GM15510 (cell line): ENCODE data around the gene MALT1.

Experiments used
- POLR2A ChIP-seq: IDR thresholded peaks from 3 replicates; pipeline ENCODE4 v1.6.1; 2011; ENCODE audit warnings: borderline replicate concordance; ENCODE audit not compliant: insufficient read length; ENCODE audit errors: extremely low read depth

Gene MALT1

DNA sequence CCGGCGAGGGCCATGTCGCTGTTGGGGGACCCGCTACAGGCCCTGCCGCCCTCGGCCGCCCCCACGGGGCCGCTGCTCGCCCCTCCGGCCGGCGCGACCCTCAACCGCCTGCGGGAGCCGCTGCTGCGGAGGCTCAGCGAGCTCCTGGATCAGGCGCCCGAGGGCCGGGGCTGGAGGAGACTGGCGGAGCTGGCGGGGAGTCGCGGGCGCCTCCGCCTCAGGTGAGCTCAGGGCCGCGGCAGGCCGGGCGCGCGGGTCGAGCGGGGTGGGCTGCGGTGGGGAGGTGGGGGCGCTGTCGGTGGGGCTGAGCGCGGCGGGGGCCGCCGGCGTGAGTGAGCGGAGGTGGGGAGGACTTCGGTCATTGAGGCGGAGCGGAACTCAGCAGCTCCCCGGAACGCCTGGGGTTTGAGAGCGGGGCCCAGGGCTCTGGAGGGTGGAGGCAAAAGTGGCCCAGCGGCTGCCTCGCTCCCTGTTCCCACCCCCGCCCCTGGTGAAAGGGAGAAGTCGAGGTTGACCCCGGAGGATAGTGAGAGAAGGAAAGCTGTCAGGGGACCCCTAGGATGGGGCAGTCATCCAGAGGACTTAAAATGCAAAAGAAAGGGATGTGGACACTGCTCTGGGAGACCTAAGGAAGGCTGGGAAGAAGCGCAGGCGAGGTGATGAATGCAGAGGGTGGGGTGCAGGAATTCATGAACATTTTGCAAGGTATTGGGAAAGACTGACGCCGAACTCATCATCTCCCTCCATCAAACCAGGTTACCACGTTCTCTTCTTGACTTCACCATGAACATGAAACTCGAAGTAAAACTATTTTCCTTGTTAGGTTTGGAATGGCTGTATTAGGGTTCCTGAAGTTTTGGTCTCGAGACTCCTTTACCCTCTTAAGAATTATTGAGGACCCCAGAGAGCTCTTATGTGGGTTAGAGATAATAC lies 633 bp downstream of the MALT1 start:
- TF ChIP-seq POLR2A: no peak

DNA sequence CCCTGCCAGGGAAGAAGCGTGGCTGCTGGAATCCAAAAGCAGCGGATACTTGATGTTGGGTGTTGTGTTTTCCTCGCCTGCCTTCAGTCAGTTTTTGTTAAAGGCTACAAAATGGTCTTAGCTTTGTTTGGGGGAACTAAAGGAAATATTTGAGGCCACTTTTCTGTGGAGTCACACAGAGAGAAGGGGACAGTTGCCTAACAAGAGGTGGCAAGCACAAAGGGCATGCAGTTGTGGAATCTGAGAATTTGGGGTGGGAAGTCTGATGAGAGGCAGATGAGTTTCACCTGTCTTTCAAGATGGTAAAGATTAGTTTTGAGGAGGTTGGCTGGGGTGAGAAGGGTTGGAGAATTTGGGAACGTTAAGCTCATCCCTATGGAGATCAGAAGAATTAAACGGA lies 2.9 kb downstream of the MALT1 start:
- no peak for TF ChIP-seq POLR2A

DNA sequence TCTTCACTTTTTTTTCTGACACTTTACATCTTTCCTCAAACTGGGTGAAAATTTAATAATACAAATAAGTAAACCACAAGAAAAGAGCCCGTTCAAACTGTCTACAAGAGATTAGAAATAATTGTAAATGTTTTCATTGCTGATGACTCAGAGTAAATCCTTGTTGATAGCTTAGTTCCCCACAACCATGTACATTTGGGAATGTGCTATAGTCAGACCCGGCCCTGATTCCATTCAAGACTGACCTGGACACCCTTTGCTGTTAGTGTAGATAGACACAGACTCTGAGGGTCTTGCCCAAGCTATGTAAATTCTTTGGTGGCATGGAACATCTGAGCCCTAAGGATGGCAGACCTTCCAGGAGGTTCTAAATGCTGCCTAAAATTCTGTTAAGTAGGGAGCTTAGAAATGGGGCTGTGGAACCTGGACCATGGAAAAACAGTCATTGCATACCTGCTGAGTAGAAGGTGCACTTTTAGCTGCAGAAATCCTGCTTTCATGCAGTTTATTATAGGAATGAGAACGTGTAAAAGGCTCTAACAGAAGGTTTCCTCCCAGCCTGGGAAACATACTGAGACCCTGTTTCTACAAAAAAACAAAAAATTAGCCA lies 3.7 kb downstream of the MALT1 start:
- no peak for TF ChIP-seq POLR2A

DNA sequence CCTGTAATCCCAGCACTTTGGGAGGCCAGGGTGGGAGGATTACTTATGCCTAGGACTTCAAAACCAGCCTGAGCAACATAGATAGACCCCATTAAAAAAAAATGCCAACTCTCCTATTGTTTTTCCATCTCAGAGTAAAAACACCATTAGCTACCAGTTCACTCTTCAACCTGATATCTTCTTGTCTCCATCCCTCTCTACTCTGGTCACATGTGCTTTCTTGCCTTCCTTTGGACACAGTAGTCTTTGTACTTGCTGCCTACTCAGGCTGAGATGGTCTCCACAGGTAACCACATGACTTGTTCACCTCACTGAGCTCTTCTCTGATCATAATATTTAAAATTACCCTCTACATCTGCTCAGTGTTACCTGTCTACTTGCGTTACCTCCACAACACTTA lies 5.0 kb downstream of the MALT1 start:
- no peak for TF ChIP-seq POLR2A

DNA sequence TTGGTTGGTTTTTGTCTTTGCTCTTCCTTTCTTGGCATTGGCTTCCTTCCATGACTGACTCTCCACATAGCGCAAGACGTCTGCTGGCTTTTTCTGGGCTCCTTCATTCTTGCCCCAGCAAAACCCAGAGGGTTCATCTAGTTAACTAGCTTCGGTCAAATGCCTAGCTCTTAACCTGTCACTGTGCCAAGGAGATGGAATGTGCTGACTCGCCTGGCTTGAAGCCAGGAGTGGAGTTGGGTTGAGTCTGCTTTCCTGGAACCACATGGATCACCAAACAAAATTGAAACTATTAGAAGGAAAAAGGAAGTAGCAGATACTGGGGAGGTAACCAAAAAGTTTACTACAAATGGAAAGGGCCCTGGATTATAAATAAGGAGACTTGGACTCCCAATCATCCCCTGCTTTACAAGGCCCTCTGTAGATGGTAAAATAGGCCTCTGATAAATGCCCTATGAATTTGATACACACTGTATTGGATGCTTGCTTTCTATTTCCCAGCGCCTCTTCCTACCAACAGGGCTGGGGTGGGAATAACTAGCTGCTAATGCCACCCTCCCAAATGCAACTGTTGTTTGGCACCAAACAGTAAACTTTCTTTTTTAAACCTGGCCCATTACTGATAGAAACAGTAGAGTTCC lies 11.3 kb downstream of the MALT1 start:
- no peak for TF ChIP-seq POLR2A

DNA sequence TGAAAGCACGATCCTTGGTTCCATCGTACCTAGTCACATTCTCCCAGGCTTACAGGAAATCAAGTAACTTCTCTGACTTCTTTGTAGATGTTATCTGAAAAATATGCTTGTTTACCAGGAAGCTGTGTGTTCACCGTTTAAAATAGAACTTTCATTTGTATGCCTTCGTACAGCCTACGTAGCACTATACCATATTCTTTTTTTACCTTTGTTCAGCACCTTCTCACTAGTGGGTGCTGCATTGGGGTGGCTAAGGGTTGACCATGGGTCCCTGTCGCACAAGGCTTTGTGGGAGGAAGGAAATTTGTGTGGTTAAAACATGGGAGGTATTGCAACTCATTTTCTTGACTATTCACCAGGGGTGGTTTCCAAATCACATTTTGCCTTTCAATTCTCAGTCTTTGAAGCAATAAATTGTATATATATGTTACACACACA lies 16.6 kb downstream of the MALT1 start:
- no peak for TF ChIP-seq POLR2A

DNA sequence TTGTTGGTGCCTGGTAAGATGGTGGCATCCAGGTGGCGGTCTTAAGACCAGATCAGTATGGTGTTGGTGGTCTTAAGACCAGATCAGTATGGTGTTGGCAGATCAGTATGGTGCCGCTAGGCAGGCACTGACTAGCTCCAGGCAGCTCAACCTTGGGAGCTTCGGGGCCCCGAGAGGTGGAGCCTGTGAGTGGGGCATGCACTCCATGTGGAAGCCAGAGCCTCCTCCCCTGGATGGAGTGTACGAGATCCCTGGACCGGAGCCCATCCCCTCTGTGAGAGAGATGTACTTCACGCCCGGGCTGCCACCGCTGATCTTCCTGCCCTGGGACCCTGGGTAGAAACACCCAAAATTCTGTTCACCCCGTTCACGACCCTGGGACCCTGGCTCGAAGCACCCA lies 19.0 kb downstream of the MALT1 start:
- TF ChIP-seq POLR2A: no peak

DNA sequence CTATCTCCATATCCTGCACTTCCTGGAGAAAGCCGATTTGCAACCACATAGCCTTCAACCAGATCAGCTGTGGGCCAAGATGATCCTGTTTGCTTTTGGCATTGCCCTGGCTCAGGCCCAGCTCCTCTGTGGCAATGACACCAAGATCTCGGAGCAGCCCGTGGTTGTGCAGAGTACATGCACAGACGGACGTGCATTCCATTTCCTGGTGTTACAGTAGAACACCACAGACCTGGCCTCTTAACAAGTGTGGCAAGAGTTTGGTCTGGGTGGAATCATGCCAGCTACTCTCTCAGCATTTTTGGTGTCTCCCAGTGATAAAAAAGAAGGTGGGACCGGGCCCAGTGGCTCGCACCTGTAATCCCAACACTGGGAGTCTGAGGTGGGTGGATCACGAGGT lies 20.0 kb downstream of the MALT1 start:
- TF ChIP-seq POLR2A: no peak

DNA sequence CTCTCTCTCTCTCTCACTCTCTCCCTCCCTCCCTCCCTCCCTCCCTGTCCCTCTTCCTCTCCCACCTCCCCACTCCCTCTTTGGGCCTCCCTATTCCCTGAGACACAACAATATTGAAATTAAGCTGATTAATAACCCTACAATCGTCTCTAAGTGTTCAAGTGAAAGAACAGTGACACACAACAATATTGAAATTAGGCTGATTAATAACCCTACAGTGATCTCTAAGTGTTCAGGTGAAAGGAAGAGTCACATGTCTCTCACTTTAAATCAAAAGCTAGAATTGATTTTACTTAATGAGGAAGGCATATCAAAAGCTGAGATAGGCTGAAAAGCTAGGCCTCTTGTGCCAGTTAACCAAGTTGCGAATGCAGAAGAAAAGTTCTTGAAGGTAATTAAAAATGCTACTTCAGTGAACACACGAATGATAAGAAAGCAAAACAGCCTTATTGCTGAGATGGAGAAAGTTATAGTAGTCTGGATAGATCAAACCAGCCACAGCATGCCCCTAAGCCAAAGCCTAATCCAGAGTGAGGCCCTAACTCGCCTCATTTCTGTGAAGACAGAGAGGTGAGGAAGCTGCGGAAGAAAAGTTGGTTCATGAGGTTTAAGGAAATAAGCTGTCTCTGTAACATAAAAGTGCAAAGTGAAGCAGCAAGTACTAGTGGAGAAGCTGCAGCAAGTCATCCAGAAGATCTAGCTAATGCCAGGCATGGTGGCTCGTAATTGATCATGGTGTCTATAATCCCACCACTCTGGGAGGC lies 21.3 kb downstream of the MALT1 start:
- TF ChIP-seq POLR2A: no peak

DNA sequence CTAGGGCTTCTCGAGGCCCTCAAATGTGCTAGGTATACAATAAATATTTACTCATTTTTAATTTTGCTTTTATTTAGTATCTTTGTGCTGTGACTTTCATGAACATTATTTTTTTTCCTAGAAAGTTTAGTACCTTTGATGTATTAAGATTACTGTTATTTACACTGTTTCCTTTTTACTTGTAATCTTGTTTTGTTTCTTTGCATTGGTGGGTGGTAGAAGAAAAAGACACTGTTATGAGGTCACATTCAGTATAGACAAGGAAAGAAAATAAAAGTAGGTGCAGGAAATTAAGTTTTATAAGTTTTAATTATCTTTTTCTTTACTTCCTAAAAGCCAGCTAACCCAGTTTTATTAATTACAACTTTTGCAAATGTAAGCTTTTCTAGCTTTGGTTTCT lies 23.0 kb downstream of the MALT1 start:
- TF ChIP-seq POLR2A: no peak

DNA sequence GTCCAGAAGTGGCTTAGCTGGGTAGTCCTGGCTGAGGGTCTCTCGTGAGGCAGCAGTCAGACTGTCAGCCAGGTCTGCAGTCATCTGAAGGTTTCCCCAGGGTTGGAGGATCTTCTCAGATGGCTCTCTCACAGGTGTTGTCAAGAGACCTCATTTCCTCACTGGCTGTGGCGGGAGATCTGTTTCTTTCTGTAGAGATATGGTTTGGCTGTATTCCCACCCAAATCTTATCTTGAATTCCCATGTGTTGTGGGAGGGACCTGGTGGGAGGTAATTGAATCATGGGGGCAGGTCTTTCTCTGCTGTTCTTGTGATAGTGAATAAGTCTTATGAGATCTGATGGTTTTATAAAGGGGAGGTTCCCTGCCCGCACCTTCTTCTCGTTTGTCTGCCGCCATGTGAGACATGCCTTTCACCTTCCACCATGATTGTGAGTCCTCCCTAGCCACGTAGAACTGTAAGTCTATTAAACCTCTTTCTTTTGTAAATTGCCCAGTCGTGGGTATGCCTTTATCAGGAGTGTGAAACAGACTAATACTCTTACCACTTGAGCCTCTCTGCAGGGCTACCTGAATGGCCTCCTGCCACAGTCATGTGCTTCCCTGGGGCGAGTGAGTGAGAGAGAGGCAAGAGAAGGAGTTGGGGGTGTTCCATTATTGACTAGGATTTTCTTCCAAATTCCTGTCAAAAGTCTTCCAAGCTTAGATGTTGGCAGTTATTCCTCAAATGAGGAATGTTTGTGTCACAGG lies 23.6 kb downstream of the MALT1 start:
- no peak for TF ChIP-seq POLR2A

DNA sequence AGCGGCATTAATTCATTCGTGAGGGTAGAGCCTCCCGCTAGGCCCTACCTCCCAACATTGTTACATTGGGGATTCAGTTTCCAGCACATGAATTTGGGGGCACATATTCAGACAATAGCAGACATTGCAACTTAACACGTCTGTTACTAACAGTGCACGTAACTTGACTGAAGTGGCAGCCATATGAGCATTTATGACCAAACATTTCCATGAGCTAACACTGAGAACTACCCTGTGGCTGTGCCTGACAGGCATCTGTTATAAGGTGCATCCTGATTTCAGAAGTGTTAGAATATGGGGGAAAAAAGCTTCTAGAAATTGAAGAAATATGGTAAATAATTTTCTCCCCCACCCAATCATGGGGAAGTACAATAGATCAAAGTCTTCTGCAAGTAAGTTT lies 24.5 kb downstream of the MALT1 start:
- TF ChIP-seq POLR2A: no peak

DNA sequence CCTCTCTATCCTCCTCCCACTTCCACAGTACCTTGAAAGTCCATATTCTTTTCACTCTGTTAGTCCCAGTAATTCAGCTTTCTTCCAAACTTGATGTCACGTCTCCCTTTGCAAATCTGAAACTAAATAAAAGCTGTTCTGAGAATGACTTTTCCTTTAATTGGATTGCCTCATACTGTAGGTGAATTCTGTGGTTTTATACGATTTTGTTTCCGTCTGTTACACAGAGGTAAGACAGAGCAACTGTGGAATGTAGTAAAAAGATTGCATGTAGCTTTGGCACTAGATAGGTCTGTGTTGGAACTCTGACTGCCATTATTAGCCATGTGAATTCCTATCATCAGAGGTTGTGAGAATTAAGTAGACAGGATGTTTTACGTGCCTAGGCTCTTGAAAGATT lies 25.9 kb downstream of the MALT1 start:
- TF ChIP-seq POLR2A: no peak

DNA sequence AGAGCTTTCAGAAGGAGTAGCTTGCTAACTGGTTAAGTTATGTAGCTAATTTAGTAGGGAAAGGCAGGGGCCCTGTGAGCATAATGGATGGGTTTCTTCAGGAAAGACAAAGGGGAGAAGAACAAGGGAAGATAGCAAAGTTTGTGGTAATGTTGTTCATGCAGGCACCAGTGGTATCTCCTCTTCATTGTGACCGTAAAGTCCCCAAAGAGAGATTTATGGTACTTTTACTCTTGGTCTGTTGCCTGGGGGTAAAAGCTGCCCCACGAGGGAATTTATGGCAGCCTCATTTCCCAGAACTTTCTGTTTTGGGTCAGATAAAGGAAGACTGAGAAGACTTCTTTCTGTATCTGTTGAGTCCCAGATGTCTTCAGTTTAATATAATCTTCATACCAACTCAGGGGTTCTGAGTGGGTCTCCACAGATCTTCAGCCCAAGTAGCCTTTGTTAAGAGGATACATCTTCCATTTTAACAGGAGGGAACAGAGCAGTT lies 27.5 kb downstream of the MALT1 start:
- no peak for TF ChIP-seq POLR2A
